HepG2 (cell line): Measurements from ENCODE around the gene MISP3. TPM values are rescaled to one million over a fixed set of nuclear protein-coding genes. Genes with fewer than 3 reads are reported as not detected.
A peak's percentile ranks its signal among the peaks of the same experiment; 100 is the strongest.

Experiments used
- ATAC-seq: fragments of 200-7000 bp; cut with Tn5 transposase; 3 replicates; pipeline ENCODE4 v1.9.1; 2020; ENCODE audit warnings: mild to moderate bottlenecking, moderate library complexity
- BruUV-seq: library from RNA; stranded (reverse); fragments of 400-500 nt; replicated peaks from 2 replicates; lab custom pipeline; 2021; lab: Mats Ljungman, UMichigan
- CTCF ChIA-PET: fragments of 300-600 bp; formaldehyde crosslinking; extraction: SDS; loops from one replicate; lab custom pipeline; 2021; ENCODE audit warnings: low total read pairs, inconsistent platforms, low intra/inter-chr PET ratio; lab: Yijun Ruan, JAX
- POLR2A ChIA-PET: fragments of 350-600 bp; sonication (Branson Sonifier 250); formaldehyde crosslinking; loops from one replicate; lab custom pipeline; 2020; ENCODE audit warnings: antibody characterized with exemption, inconsistent platforms; lab: Yijun Ruan, JAX
- DNase-seq: peaks from one replicate; pipeline ENCODE4 v3.0.0-alpha.2; 2015; ENCODE audit warnings: low spot score
- FAIRE-seq: peaks from 3 replicates; lab custom pipeline; 2011; peaks lifted over from hg19 to GRCh38; lab: Jason Lieb, UNC
- H2AFZ ChIP-seq: one replicate; pipeline ENCODE4 v1.6.1; 2011; ENCODE audit warnings: low read length, inconsistent platforms
- H3K27ac ChIP-seq: fragments of 300-600 bp; 3 replicates; pipeline ENCODE4 v1.8.0; 2011; ENCODE audit warnings: mixed run types, mild to moderate bottlenecking, mixed read lengths, low read length, inconsistent platforms; ENCODE audit not compliant: insufficient read depth; ENCODE audit errors: extremely low read length
- H3K27me3 ChIP-seq, 2 experiments: fragments of 200-600 bp in 1 of 2; 2 replicates in 1 of 2; 3 replicates in 1 of 2; pipeline versions ENCODE4 v1.6.0 to v1.8.0; 2011; ENCODE audit warnings: low read length in 2 of 2, mild to moderate bottlenecking in 2 of 2, moderate library complexity in 2 of 2, inconsistent platforms in 1 of 2; ENCODE audit not compliant: insufficient read depth in 2 of 2, control insufficient read depth in 1 of 2
- H3K36me3 ChIP-seq, 2 experiments: fragments of 200-600 bp in 1 of 2; replicated peaks in 1 of 2; 2 replicates in 1 of 2; 3 replicates in 1 of 2; pipeline versions ENCODE4 v1.5.1 to v1.8.0; 2011; ENCODE audit warnings: low read length in 2 of 2, inconsistent platforms in 1 of 2; ENCODE audit not compliant: insufficient read depth in 2 of 2, control insufficient read depth in 1 of 2
- H3K4me1 ChIP-seq: 2 replicates; pipeline ENCODE4 v1.5.1; 2012; ENCODE audit warnings: low read length, inconsistent platforms; ENCODE audit not compliant: insufficient read depth
- H3K4me2 ChIP-seq: 2 replicates; pipeline ENCODE4 v1.6.0; 2011; ENCODE audit warnings: low read depth, low read length, inconsistent platforms
- H3K4me3 ChIP-seq, 3 experiments: fragments of 200-600 bp in 1 of 3; sonication (generic), shearing (Covaris generic) in 1 of 3; replicated peaks in 1 of 3; 2 replicates each; pipeline ENCODE4 v1.5.1; 2011 to 2016; ENCODE audit warnings: low read length in 3 of 3, inconsistent platforms in 2 of 3, low read depth in 2 of 3, mild to moderate bottlenecking in 2 of 3, control low read depth in 1 of 3, mixed read lengths in 1 of 3; ENCODE audit not compliant: insufficient read depth in 1 of 3
- H3K79me2 ChIP-seq: one replicate; pipeline ENCODE4 v1.6.1; 2011; ENCODE audit warnings: low read length, inconsistent platforms; ENCODE audit not compliant: insufficient read depth
- H3K9ac ChIP-seq: 2 replicates; pipeline ENCODE4 v1.6.0; 2011; ENCODE audit warnings: mild to moderate bottlenecking, low read depth, low read length, inconsistent platforms; ENCODE audit not compliant: insufficient read depth
- H3K9me3 ChIP-seq: 2 replicates; pipeline ENCODE4 v1.5.1; 2012; ENCODE audit warnings: mild to moderate bottlenecking, low read length
- H4K20me1 ChIP-seq: 2 replicates; pipeline ENCODE4 v1.6.0; 2011; ENCODE audit warnings: inconsistent platforms, mild to moderate bottlenecking, low read length, moderate library complexity; ENCODE audit not compliant: insufficient read depth
- ARID3A ChIP-seq: IDR thresholded peaks from 2 replicates; pipeline ENCODE4 v1.6.1; 2012; ENCODE audit warnings: low read depth, low read length, improper control_type of control experiment
- NAIF1 ChIP-seq: sonication (generic); formaldehyde crosslinking; IDR thresholded peaks from 2 replicates; pipeline ENCODE4 v1.5.0; 2020; ENCODE audit warnings: mild to moderate bottlenecking, missing genetic modification reagents, borderline replicate concordance
- THAP8 ChIP-seq: sonication (generic); formaldehyde crosslinking; IDR thresholded peaks from 2 replicates; pipeline ENCODE4 v1.5.1; 2020; ENCODE audit warnings: missing genetic modification reagents, mild to moderate bottlenecking, borderline replicate concordance
- WIZ ChIP-seq: sonication (generic); formaldehyde crosslinking; IDR thresholded peaks from 2 replicates; pipeline ENCODE4 v1.5.1; 2020; ENCODE audit warnings: mild to moderate bottlenecking, missing genetic modification reagents
- ZBTB25 ChIP-seq: IDR thresholded peaks from 2 replicates; pipeline ENCODE4 v1.6.1; 2018; ENCODE audit warnings: missing genetic modification reagents
- ZEB1 ChIP-seq: IDR thresholded peaks from 2 replicates; pipeline ENCODE4 v1.6.1; 2012; ENCODE audit warnings: mild to moderate bottlenecking, low read depth, inconsistent platforms; ENCODE audit not compliant: insufficient replicate concordance
- ZFP36 ChIP-seq: fragments of 150-350 bp; IDR thresholded peaks from 2 replicates; pipeline ENCODE4 v1.6.1; 2018; ENCODE audit warnings: borderline replicate concordance, low read length, low read depth; ENCODE audit not compliant: partially characterized antibody
- ZNF10 ChIP-seq: sonication (generic); formaldehyde crosslinking; IDR thresholded peaks from 2 replicates; pipeline ENCODE4 v1.4.0; 2020; ENCODE audit warnings: mild to moderate bottlenecking, low read depth, missing genetic modification reagents, borderline replicate concordance
- ZNF343 ChIP-seq: sonication (generic); formaldehyde crosslinking; IDR thresholded peaks from 2 replicates; pipeline ENCODE4 v1.4.0; 2020; ENCODE audit warnings: mild to moderate bottlenecking, missing genetic modification reagents
- ZNF530 ChIP-seq: sonication (generic); formaldehyde crosslinking; IDR thresholded peaks from 2 replicates; pipeline ENCODE4 v1.5.0; 2020; ENCODE audit warnings: low read depth, mild to moderate bottlenecking, missing genetic modification reagents
- WGBS: methylation state at CpG from one replicate; pipeline ENCODE4 v1.1.6; 2017; ENCODE audit warnings: low lambda C conversion rate; 5-methylcytosine and 5-hydroxymethylcytosine counted together
- in situ Hi-C: cut with HindIII; loops from 2 replicates; pipeline ENCODE4 v1.10.0; 2017; ENCODE audit warnings: low pct_unique_long_range_greater_than_20kb; ENCODE audit not compliant: extremely low pct_ligation_motif_present
- intact Hi-C: fragments of 100-400 bp; cut with micrococcal nuclease; formaldehyde crosslinking; loops from one replicate; pipeline ENCODE4 v1.10.0; 2022; ENCODE audit not compliant: unreplicated experiment
- polyA plus RNA-seq, 8 experiments: library from polyadenylated mRNA; depleted of rRNA in 3 of 8; stranded (reverse) in 7 of 8; unstranded in 1 of 8; fragments of >200 nt; fragmentation: Illumina TruSeq in 4 of 8; extraction: Trizol in 4 of 8; gene quantifications; 2 replicates each; pipeline versions ENCODE4 v1.2.1 to v1.2.3, GENCODE V29; 2011 to 2016; ENCODE audit warnings: low read depth in 4 of 8, missing spikeins in 1 of 8, mixed read lengths in 1 of 8; ENCODE audit not compliant: insufficient read depth in 1 of 8
- total RNA-seq, 5 experiments: library from RNA; depleted of rRNA; stranded (reverse); fragments of >200 nt; fragmentation: Illumina TruSeq; extraction: Trizol; gene quantifications; 2 replicates each; pipeline ENCODE4 v1.2.3, GENCODE V29; 2016; ENCODE audit warnings: low read depth in 1 of 5
- TF ChIP-seq, protein P1 (sequence below): sonication (generic); formaldehyde crosslinking; IDR thresholded peaks from 2 replicates; pipeline ENCODE4 v1.5.1; 2020; ENCODE audit warnings: missing genetic modification reagents, mild to moderate bottlenecking, borderline replicate concordance
- TF ChIP-seq, protein P2 (sequence below): sonication (generic); formaldehyde crosslinking; IDR thresholded peaks from 2 replicates; pipeline ENCODE4 v1.4.0; 2020; ENCODE audit warnings: missing genetic modification reagents

Gene MISP3
- total and polyA plus RNA-seq, 2 of the 13 experiments (the other 11 are each of a cell fraction or from before 2014, with no cell fraction given) = 2.5 to 5.4 TPM

GRCh38 chr19:14081797-14082674 lies 9.4 kb downstream of the MISP3 start:
- DNase-seq (no peak), ATAC-seq (no peak; the same call in 2 of the 3 replicates), FAIRE-seq (peak; percentile 23)
- H3K27ac ChIP-seq = peak overlapping the region; percentile 78
- peak overlapping the region; percentile 95 for H3K4me2 ChIP-seq
- BruUV-seq = TSS peak; percentile 79
- in situ Hi-C loops = no loop called here
- no peaks in the 10 kb centered on the region; a peak in 1 of 5 replicates for H3K27me3 ChIP-seq
- no peak overlapping the region for H2AFZ ChIP-seq
- CTCF ChIA-PET = no interaction called here
- H3K79me2 ChIP-seq = peaks cover 5% of the 10 kb centered on the region
- no peaks in the 10 kb centered on the region for H3K9me3 ChIP-seq
- H3K4me3 ChIP-seq = peak overlapping the region; percentile 78 to 95 (median 87)
- no peaks in the 10 kb centered on the region for H4K20me1 ChIP-seq
- no peaks in the 10 kb centered on the region for H3K36me3 ChIP-seq
- 19% methylated on average over 9 of the region's 24 CpGs for WGBS
- intact Hi-C loops = loop anchor here (2.0 to 5.0 kb wide), 2 partner anchors 35 to 55 kb away; partner anchors contain the start of genes ASF1B and PRKACA
- H3K4me1 ChIP-seq = peaks cover 44% of the 10 kb centered on the region
- POLR2A ChIA-PET = interaction anchor here (0.6 to 3.4 kb wide), 7 partner anchors 10 to 1331 kb away, joined by 3 to 14 read pairs (median 5); partner anchors contain the start of genes ASF1B, MISP3 and PRKACA
- H3K9ac ChIP-seq = peak overlapping the region; percentile 92
- TF ChIP-seq ZEB1 (no peak), NAIF1 (peak; percentile 13; the same call in 1 of the 2 replicates), ZNF530 (CRISPR knock-in tag) (no peak), WIZ (CRISPR knock-in tag) (0 out of 2 replicates have a peak, but pooled peaks have one; percentile 2), ZBTB25 (no peak), ZNF343 (CRISPR knock-in tag) (no peak), ARID3A (no peak), ZNF10 (CRISPR knock-in tag) (no peak), THAP8 (CRISPR knock-in tag) (no peak), ZFP36 (peak; percentile 16)
- TF ChIP-seq, protein P1, sequence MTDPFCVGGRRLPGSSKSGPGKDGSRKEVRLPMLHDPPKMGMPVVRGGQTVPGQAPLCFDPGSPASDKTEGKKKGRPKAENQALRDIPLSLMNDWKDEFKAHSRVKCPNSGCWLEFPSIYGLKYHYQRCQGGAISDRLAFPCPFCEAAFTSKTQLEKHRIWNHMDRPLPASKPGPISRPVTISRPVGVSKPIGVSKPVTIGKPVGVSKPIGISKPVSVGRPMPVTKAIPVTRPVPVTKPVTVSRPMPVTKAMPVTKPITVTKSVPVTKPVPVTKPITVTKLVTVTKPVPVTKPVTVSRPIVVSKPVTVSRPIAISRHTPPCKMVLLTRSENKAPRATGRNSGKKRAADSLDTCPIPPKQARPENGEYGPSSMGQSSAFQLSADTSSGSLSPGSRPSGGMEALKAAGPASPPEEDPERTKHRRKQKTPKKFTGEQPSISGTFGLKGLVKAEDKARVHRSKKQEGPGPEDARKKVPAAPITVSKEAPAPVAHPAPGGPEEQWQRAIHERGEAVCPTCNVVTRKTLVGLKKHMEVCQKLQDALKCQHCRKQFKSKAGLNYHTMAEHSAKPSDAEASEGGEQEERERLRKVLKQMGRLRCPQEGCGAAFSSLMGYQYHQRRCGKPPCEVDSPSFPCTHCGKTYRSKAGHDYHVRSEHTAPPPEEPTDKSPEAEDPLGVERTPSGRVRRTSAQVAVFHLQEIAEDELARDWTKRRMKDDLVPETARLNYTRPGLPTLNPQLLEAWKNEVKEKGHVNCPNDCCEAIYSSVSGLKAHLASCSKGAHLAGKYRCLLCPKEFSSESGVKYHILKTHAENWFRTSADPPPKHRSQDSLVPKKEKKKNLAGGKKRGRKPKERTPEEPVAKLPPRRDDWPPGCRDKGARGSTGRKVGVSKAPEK (CRISPR knock-in tag) = no peak
- TF ChIP-seq, protein P2, sequence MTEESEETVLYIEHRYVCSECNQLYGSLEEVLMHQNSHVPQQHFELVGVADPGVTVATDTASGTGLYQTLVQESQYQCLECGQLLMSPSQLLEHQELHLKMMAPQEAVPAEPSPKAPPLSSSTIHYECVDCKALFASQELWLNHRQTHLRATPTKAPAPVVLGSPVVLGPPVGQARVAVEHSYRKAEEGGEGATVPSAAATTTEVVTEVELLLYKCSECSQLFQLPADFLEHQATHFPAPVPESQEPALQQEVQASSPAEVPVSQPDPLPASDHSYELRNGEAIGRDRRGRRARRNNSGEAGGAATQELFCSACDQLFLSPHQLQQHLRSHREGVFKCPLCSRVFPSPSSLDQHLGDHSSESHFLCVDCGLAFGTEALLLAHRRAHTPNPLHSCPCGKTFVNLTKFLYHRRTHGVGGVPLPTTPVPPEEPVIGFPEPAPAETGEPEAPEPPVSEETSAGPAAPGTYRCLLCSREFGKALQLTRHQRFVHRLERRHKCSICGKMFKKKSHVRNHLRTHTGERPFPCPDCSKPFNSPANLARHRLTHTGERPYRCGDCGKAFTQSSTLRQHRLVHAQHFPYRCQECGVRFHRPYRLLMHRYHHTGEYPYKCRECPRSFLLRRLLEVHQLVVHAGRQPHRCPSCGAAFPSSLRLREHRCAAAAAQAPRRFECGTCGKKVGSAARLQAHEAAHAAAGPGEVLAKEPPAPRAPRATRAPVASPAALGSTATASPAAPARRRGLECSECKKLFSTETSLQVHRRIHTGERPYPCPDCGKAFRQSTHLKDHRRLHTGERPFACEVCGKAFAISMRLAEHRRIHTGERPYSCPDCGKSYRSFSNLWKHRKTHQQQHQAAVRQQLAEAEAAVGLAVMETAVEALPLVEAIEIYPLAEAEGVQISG (CRISPR knock-in tag) = no peak
